DND-41 (cell line): ENCODE measurements around the gene DCC.

Experiments used
- ATAC-seq: fragments of 200-7000 bp; cut with Tn5 transposase; 3 replicates; pipeline ENCODE4 v1.9.1; 2021; ENCODE audit warnings: low read depth; ENCODE audit not compliant: insufficient read depth
- DNase-seq: peaks from one replicate; pipeline ENCODE4 v3.0.0-alpha.2; 2020
- H2AFZ ChIP-seq: 2 replicates; pipeline ENCODE4 v1.6.0; 2012; ENCODE audit warnings: low read depth, low read length
- H3K27ac ChIP-seq: 2 replicates; pipeline ENCODE4 v1.5.1; 2012; ENCODE audit warnings: low read length, inconsistent platforms
- H3K27me3 ChIP-seq: fragments of 200-600 bp; sonication (generic); 2 replicates; pipeline ENCODE4 v1.6.0; 2012; ENCODE audit warnings: low read length, mild to moderate bottlenecking, inconsistent platforms; ENCODE audit not compliant: insufficient read depth, poor library complexity
- H3K36me3 ChIP-seq: 2 replicates; pipeline ENCODE4 v1.5.1; 2012; ENCODE audit warnings: low read length, inconsistent platforms; ENCODE audit not compliant: insufficient read depth
- H3K4me1 ChIP-seq: 2 replicates; pipeline ENCODE4 v1.5.1; 2012; ENCODE audit warnings: mild to moderate bottlenecking, low read length; ENCODE audit not compliant: insufficient read depth
- H3K4me2 ChIP-seq: 2 replicates; pipeline ENCODE4 v1.6.0; 2012; ENCODE audit warnings: mild to moderate bottlenecking, moderate library complexity, low read length, inconsistent platforms; ENCODE audit not compliant: insufficient read depth
- H3K4me3 ChIP-seq, 2 experiments: fragments of 200-600 bp in 1 of 2; shearing (Covaris generic) in 1 of 2; 2 replicates each; pipeline ENCODE4 v1.5.1; 2012 to 2016; ENCODE audit warnings: inconsistent platforms in 2 of 2, low read length in 2 of 2, mild to moderate bottlenecking in 2 of 2, low read depth in 1 of 2, moderate library complexity in 1 of 2
- H3K79me2 ChIP-seq: 2 replicates; pipeline ENCODE4 v1.6.0; 2012; ENCODE audit warnings: low read length, inconsistent platforms; ENCODE audit not compliant: insufficient read depth
- H3K9ac ChIP-seq: 2 replicates; pipeline ENCODE4 v1.6.0; 2012; ENCODE audit warnings: low read depth, mild to moderate bottlenecking, inconsistent platforms, low read length, moderate library complexity
- H3K9me3 ChIP-seq: 2 replicates; pipeline ENCODE4 v1.5.1; 2012; ENCODE audit warnings: low read length, moderate library complexity, mild to moderate bottlenecking, inconsistent platforms; ENCODE audit not compliant: insufficient read depth, severe bottlenecking
- H4K20me1 ChIP-seq: 2 replicates; pipeline ENCODE4 v1.6.0; 2012; ENCODE audit warnings: low read length; ENCODE audit not compliant: insufficient read depth
- EZH2 ChIP-seq: IDR thresholded peaks from 3 replicates; pipeline ENCODE4 v1.6.1; 2012; ENCODE audit warnings: borderline replicate concordance, low read depth, mild to moderate bottlenecking, moderate library complexity, low read length, inconsistent platforms; ENCODE audit not compliant: severe bottlenecking
- TF ChIP-seq, protein P1 (sequence below): IDR thresholded peaks from 2 replicates; pipeline ENCODE4 v1.5.1; 2012; ENCODE audit warnings: borderline replicate concordance, low read length, moderate library complexity, mild to moderate bottlenecking; ENCODE audit not compliant: poor library complexity, severe bottlenecking; ENCODE audit errors: extremely low read depth

Gene DCC

GRCh38 chr18:52615943-52616342 is 275.9 kb downstream of the DCC start:
- no peaks in the 10 kb centered on the region for H4K20me1 ChIP-seq
- H3K4me3 ChIP-seq, result no peak overlapping the region
- H3K9ac ChIP-seq, result no peak overlapping the region
- DNase-seq (no peak), ATAC-seq (no peak)
- no peaks in the 10 kb centered on the region for H3K27me3 ChIP-seq
- H3K9me3 ChIP-seq, result no peaks in the 10 kb centered on the region
- H3K36me3 ChIP-seq, result no peaks in the 10 kb centered on the region
- H3K79me2 ChIP-seq, result no peaks in the 10 kb centered on the region
- TF ChIP-seq, protein P1, sequence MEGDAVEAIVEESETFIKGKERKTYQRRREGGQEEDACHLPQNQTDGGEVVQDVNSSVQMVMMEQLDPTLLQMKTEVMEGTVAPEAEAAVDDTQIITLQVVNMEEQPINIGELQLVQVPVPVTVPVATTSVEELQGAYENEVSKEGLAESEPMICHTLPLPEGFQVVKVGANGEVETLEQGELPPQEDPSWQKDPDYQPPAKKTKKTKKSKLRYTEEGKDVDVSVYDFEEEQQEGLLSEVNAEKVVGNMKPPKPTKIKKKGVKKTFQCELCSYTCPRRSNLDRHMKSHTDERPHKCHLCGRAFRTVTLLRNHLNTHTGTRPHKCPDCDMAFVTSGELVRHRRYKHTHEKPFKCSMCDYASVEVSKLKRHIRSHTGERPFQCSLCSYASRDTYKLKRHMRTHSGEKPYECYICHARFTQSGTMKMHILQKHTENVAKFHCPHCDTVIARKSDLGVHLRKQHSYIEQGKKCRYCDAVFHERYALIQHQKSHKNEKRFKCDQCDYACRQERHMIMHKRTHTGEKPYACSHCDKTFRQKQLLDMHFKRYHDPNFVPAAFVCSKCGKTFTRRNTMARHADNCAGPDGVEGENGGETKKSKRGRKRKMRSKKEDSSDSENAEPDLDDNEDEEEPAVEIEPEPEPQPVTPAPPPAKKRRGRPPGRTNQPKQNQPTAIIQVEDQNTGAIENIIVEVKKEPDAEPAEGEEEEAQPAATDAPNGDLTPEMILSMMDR, result no peak
- no peak for TF ChIP-seq EZH2
- no peak overlapping the region for H3K4me2 ChIP-seq
- no peak overlapping the region for H2AFZ ChIP-seq
- no peaks in the 10 kb centered on the region for H3K4me1 ChIP-seq
- H3K27ac ChIP-seq, result no peak overlapping the region

- H3K9me3 ChIP-seq, result no peaks in the 10 kb centered on the region
- H3K27ac ChIP-seq, result no peak overlapping the region
- ATAC-seq, result no peak
Measured at GRCh38 chr18:52617931-52618330, 277.9 kb downstream of the DCC start.

GRCh38 chr18:52620926-52621439 is 281.0 kb downstream of the DCC start:
- no peak overlapping the region for H2AFZ ChIP-seq
- H3K4me3 ChIP-seq, result no peak overlapping the region
- no peaks in the 10 kb centered on the region for H3K36me3 ChIP-seq
- H3K27ac ChIP-seq, result no peak overlapping the region
- H4K20me1 ChIP-seq, result no peaks in the 10 kb centered on the region
- DNase-seq (no peak), ATAC-seq (no peak)
- no peaks in the 10 kb centered on the region for H3K27me3 ChIP-seq
- H3K4me1 ChIP-seq, result no peaks in the 10 kb centered on the region
- H3K9me3 ChIP-seq, result no peaks in the 10 kb centered on the region
- H3K79me2 ChIP-seq, result no peaks in the 10 kb centered on the region
- no peak overlapping the region for H3K9ac ChIP-seq
- TF ChIP-seq EZH2, result no peak
- H3K4me2 ChIP-seq, result no peak overlapping the region

More at GRCh38 chr18:52617931-52618330, 277.9 kb downstream of the DCC start:
- Histone ChIP-seq H3K9ac (no peak overlapping the region), H4K20me1 (no peaks in the 10 kb centered on the region), H2AFZ (no peak overlapping the region), H3K27me3 (no peaks in the 10 kb centered on the region), H3K79me2 (no peaks in the 10 kb centered on the region), H3K4me1 (no peaks in the 10 kb centered on the region), H3K4me3 (no peak overlapping the region), H3K4me2 (no peak overlapping the region), H3K36me3 (no peaks in the 10 kb centered on the region)
- DNase-seq, result no peak
- TF ChIP-seq, protein P1, result no peak

- Histone ChIP-seq H3K79me2 (no peaks in the 10 kb centered on the region), H2AFZ (no peak overlapping the region), H3K27ac (no peak overlapping the region), H3K4me1 (no peaks in the 10 kb centered on the region), H3K4me2 (no peak overlapping the region), H3K9ac (no peak overlapping the region), H3K4me3 (no peak overlapping the region), H4K20me1 (no peaks in the 10 kb centered on the region), H3K36me3 (no peaks in the 10 kb centered on the region), H3K9me3 (no peaks in the 10 kb centered on the region), H3K27me3 (no peaks in the 10 kb centered on the region)
- DNase-seq (no peak), ATAC-seq (no peak)
- no peak for TF ChIP-seq EZH2
- TF ChIP-seq, protein P1, result no peak
Measured at GRCh38 chr18:52624702-52625101, 284.7 kb downstream of the DCC start.
